K562 (cell line): ENCODE measurements around the gene REM2. TPM values are rescaled to one million over a fixed set of nuclear protein-coding genes. Genes with fewer than 3 reads are reported as not detected.

Source experiments
- ATAC-seq: fragments of 200-7000 bp; cut with Tn5 transposase; 3 replicates; pipeline ENCODE4 v1.9.1; 2020; ENCODE audit warnings: moderate library complexity
- BruUV-seq: library from RNA; stranded (reverse); fragments of 400-500 nt; replicated peaks from 2 replicates; lab custom pipeline; 2021; lab: Mats Ljungman, UMichigan
- CTCF ChIA-PET: fragments of 300-600 bp; formaldehyde crosslinking; extraction: SDS; loops from one replicate; lab custom pipeline; 2021; ENCODE audit warnings: low intra/inter-chr PET ratio; lab: Yijun Ruan, JAX
- POLR2A ChIA-PET: fragments of 300-600, 350-650 bp; sonication (Branson Sonifier 250); formaldehyde crosslinking; extraction: SDS; loops from one replicate; lab custom pipeline; 2021; ENCODE audit warnings: antibody characterized with exemption, inconsistent platforms; lab: Yijun Ruan, JAX
- DNase-seq, 4 experiments: peaks; one replicate each; pipeline versions ENCODE4 v3.0.0 to v3.0.0-alpha.2; 2011 to 2018; ENCODE audit warnings: low spot score in 3 of 4, mixed read lengths in 3 of 4; ENCODE audit errors: extremely low read depth in 1 of 4
- FAIRE-seq: peaks from 2 replicates; lab custom pipeline; 2011; peaks lifted over from hg19 to GRCh38; lab: Jason Lieb, UNC
- H2AFZ ChIP-seq: 2 replicates; pipeline ENCODE4 v1.6.0; 2011; ENCODE audit warnings: low read depth, low read length, control low read depth, inconsistent platforms
- H3K27ac ChIP-seq: fragments of 200-600 bp; 3 replicates; pipeline ENCODE4 v1.8.0; 2011; ENCODE audit warnings: low read depth, mild to moderate bottlenecking, control low read depth, inconsistent platforms, low read length, moderate library complexity, mixed read lengths; ENCODE audit errors: extremely low read depth
- H3K27me3 ChIP-seq, 2 experiments: fragments of 300-600 bp in 1 of 2; 2 replicates in 1 of 2; 3 replicates in 1 of 2; pipeline versions ENCODE4 v1.6.0 to v1.8.0; 2011; ENCODE audit warnings: inconsistent platforms in 2 of 2, low read length in 2 of 2, mild to moderate bottlenecking in 1 of 2, mixed read lengths in 1 of 2, moderate library complexity in 1 of 2; ENCODE audit not compliant: control insufficient read depth in 2 of 2, insufficient read depth in 2 of 2
- H3K36me3 ChIP-seq: fragments of 300-600 bp; 3 replicates; pipeline ENCODE4 v1.8.0; 2011; ENCODE audit warnings: mild to moderate bottlenecking, low read length, inconsistent platforms; ENCODE audit not compliant: control insufficient read depth, insufficient read depth
- H3K4me1 ChIP-seq, 2 experiments: fragments of 200-600 bp in 1 of 2; replicated peaks in 1 of 2; 2 replicates in 1 of 2; 3 replicates in 1 of 2; pipeline versions ENCODE4 v1.5.1 to v1.8.0; 2011; ENCODE audit warnings: inconsistent platforms in 2 of 2, low read length in 2 of 2, mild to moderate bottlenecking in 1 of 2, mixed read lengths in 1 of 2, moderate library complexity in 1 of 2; ENCODE audit not compliant: control insufficient read depth in 2 of 2, insufficient read depth in 2 of 2
- H3K4me2 ChIP-seq: 2 replicates; pipeline ENCODE4 v1.6.1; 2011; ENCODE audit warnings: low read length, control low read depth, inconsistent platforms, mixed read lengths; ENCODE audit not compliant: insufficient read depth
- H3K4me3 ChIP-seq: fragments of 200-600 bp; sonication (generic), shearing (Covaris generic); 2 replicates; pipeline ENCODE4 v1.5.1; 2016; ENCODE audit warnings: control low read depth, inconsistent platforms
- H3K79me2 ChIP-seq: fragments of 200-600 bp; 3 replicates; pipeline ENCODE4 v1.8.0; 2011; ENCODE audit warnings: low read length, inconsistent platforms; ENCODE audit not compliant: control insufficient read depth, insufficient read depth
- H3K9ac ChIP-seq, 2 experiments: 2 replicates each; pipeline versions ENCODE4 v1.6.0 to v1.6.1; 2011; ENCODE audit warnings: low read depth in 2 of 2, low read length in 2 of 2, control low read depth in 1 of 2, inconsistent platforms in 1 of 2, mild to moderate bottlenecking in 1 of 2, mixed read lengths in 1 of 2; ENCODE audit not compliant: insufficient read depth in 1 of 2
- H3K9me1 ChIP-seq: one replicate; pipeline ENCODE4 v1.6.0; 2011; ENCODE audit warnings: inconsistent platforms, mild to moderate bottlenecking, low read length, moderate library complexity; ENCODE audit not compliant: control insufficient read depth, insufficient read depth
- H3K9me3 ChIP-seq: replicated peaks from 2 replicates; pipeline ENCODE4 v1.5.1; 2011; ENCODE audit warnings: low read depth, low read length, inconsistent platforms; ENCODE audit not compliant: control insufficient read depth, insufficient read depth
- H4K20me1 ChIP-seq: replicated peaks from 2 replicates; pipeline ENCODE4 v1.6.1; 2011; ENCODE audit warnings: low read length, inconsistent platforms, mixed read lengths; ENCODE audit not compliant: control insufficient read depth, insufficient read depth
- CXXC5 ChIP-seq: fragments of 250-450 bp; sonication (Bioruptor Pico); IDR thresholded peaks from 2 replicates; pipeline ENCODE4 v1.8.0; 2022; ENCODE audit warnings: inconsistent platforms, mild to moderate bottlenecking, moderate library complexity
- GATA2 ChIP-seq: sonication (generic); formaldehyde crosslinking; IDR thresholded peaks from 2 replicates; pipeline ENCODE4 v1.4.0; 2020; ENCODE audit warnings: mild to moderate bottlenecking, missing genetic modification reagents
- PHF21A ChIP-seq: fragments of 450-650 bp; IDR thresholded peaks from 2 replicates; pipeline ENCODE4 v1.6.1; 2017; ENCODE audit warnings: low read depth, borderline replicate concordance
- PYGO2 ChIP-seq: fragments of 450-650 bp; IDR thresholded peaks from 2 replicates; pipeline ENCODE4 v1.6.1; 2016; ENCODE audit warnings: mild to moderate bottlenecking, missing genetic modification characterization, moderate library complexity, missing compliant biosample characterization
- RBM39 ChIP-seq: fragments of 200-400 bp; formaldehyde crosslinking; optimal IDR thresholded peaks from 2 replicates; pipeline ENCODE3; 2018; ENCODE audit warnings: low read depth, low read length
- XRCC4 ChIP-seq: IDR thresholded peaks from one replicate; pipeline ENCODE4 v1.6.1; 2011; ENCODE audit not compliant: insufficient read depth, insufficient read length; ENCODE audit errors: extremely low read depth
- ZNF143 ChIP-seq: sonication (generic); formaldehyde crosslinking; IDR thresholded peaks from 2 replicates; pipeline ENCODE4 v1.9.0; 2022; ENCODE audit warnings: mild to moderate bottlenecking, missing genetic modification reagents
- ZNF764 ChIP-seq: fragments of 250-450 bp; sonication (Bioruptor Pico); IDR thresholded peaks from 2 replicates; pipeline ENCODE4 v1.4.0; 2020; ENCODE audit warnings: low read depth, mild to moderate bottlenecking, moderate library complexity
- WGBS: fragments of 100-300 bp; shearing (Covaris generic); methylation state at CpG from one replicate; pipeline ENCODE4 v1.1.6; 2016; ENCODE audit warnings: low coverage, mixed read lengths; ENCODE audit not compliant: insufficient coverage; ENCODE audit errors: missing lambda C conversion rate; 5-methylcytosine and 5-hydroxymethylcytosine counted together
- in situ Hi-C: fragments of 300-500 bp; cut with MboI; formaldehyde crosslinking; loops from 4 replicates; pipeline ENCODE4 v1.15.0; 2018; ENCODE audit warnings: inconsistent platforms, mixed read lengths
- intact Hi-C: fragments of 100-400 bp; cut with micrococcal nuclease; formaldehyde crosslinking; loops from 2 replicates; pipeline ENCODE4 v1.14.2; 2022
- polyA plus RNA-seq, 8 experiments: library from polyadenylated mRNA; depleted of rRNA in 4 of 8; stranded (reverse) in 5 of 8; unstranded in 3 of 8; fragments of >200 nt; fragmentation: Nextera tagmentation in 2 of 8; fragmentation: Illumina TruSeq in 1 of 8; extraction: Ambion mirVana in 2 of 8; extraction: Trizol in 1 of 8; gene quantifications; 2 replicates each; pipeline versions ENCODE4 v1.2.1 to v1.2.3, GENCODE V29; 2011 to 2014; ENCODE audit warnings: inconsistent platforms in 1 of 8, missing spikeins in 1 of 8
- total RNA-seq, 7 experiments: library from RNA; depleted of rRNA in 6 of 7; stranded (reverse); fragments of >200 nt in 6 of 7; fragmentation: Illumina TruSeq in 2 of 7; extraction: Trizol in 2 of 7; gene quantifications; 2 replicates each; pipeline versions ENCODE4 v1.2.1 to v1.2.3, GENCODE V29; 2011 to 2021; ENCODE audit warnings: low replicate concordance in 1 of 7
- TF ChIP-seq, protein P1 (sequence below): fragments of 250-450 bp; sonication (Bioruptor Pico); IDR thresholded peaks from 2 replicates; pipeline ENCODE4 v1.8.0; 2021; ENCODE audit warnings: moderate library complexity, mild to moderate bottlenecking, inconsistent platforms

Gene REM2
- total and polyA plus RNA-seq, 9 of the 15 experiments (the other 6 are each of a cell fraction or from before 2014, with no cell fraction given) = 0.18 to 1.0 (median 0.38) TPM

DNA sequence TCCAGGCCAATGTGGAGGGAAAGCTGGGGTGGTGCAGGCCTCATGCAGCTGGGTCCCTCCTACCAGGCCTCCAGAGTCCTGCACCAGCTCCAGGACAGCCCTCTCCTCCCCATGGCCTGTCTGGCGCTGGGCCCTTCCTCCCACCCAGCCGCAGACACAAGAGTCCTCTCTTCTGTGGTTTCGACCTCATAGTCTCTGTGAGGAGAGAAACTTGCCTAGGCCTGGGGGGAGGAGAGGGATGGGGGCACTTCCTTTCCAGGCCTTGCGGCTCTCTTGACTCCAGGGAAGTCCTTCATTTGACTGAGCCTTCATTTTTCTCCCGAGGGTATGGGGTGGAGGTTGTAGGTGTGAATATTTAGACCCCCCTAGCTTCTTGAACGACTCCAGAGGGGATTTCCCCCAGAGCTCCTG lies 44.4 kb upstream of the REM2 start (continued):
- no peak for TF ChIP-seq RBM39
- TF ChIP-seq CXXC5 = no peak
- no peak for TF ChIP-seq XRCC4

GRCh38 chr14:22839159-22839779 lies 43.8 kb upstream of the REM2 start:
- H3K9me1 ChIP-seq = no peaks in the 10 kb centered on the region
- ChIA-PET CTCF (no interaction called here), POLR2A (interaction anchor here (0.6 to 1.5 kb wide), 9 partner anchors 9 to 483 kb away, joined by 3 to 10 read pairs (median 3); partner anchors contain the start of genes LRP10 and MRPL52)
- FAIRE-seq = no peak
- intact Hi-C loops (no loop called here), in situ Hi-C loops (no loop called here)
- H3K27me3 ChIP-seq = no peaks in the 10 kb centered on the region
- H3K36me3 ChIP-seq = peaks cover 15% of the 10 kb centered on the region; the same call in 2 of the 3 replicates
- H3K4me3 ChIP-seq = no peak overlapping the region
- no peaks in the 10 kb centered on the region for H4K20me1 ChIP-seq
- no peak overlapping the region for H3K27ac ChIP-seq
- H3K4me2 ChIP-seq = no peak overlapping the region
- TF ChIP-seq ZNF764 (CRISPR knock-in tag) (no peak), GATA2 (CRISPR knock-in tag) (no peak), PYGO2 (tag) (no peak), PHF21A (no peak), ZNF143 (CRISPR knock-in tag) (no peak)
- TF ChIP-seq, protein P1, sequence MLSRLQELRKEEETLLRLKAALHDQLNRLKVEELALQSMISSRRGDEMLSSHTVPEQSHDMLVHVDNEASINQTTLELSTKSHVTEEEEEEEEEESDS (CRISPR knock-in tag) = no peak
- no peak for ATAC-seq
- peaks cover 0 to 14% of the 10 kb centered on the region in 2 experiments; a peak in 1 of 5 replicates for H3K4me1 ChIP-seq
- WGBS = 68% methylated on average over 6 of the region's 6 CpGs
- H3K9ac ChIP-seq = peak overlapping the region in 1 of 2 experiments; percentile 62; a peak in 1 of 4 replicates
- no peak overlapping the region for H2AFZ ChIP-seq
- BruUV-seq = no TSS peak
- DNase-seq = no peak
- no peaks in the 10 kb centered on the region for H3K79me2 ChIP-seq
- no peaks in the 10 kb centered on the region for H3K9me3 ChIP-seq
